Uterus (tissue), 4 donors: ENCODE measurements around the gene MYH11. TPM values are rescaled to one million over a fixed set of nuclear protein-coding genes. Genes with fewer than 3 reads are reported as not detected.

Source experiments
- DNase-seq, 2 donors: peaks; one replicate each; pipeline ENCODE4 v3.0.0-alpha.2; 2019 to 2020
- H3K27ac ChIP-seq, 2 donors: fragments of 200-600 bp; sonication (generic); 1 replicate in 1 of 2; 2 replicates in 1 of 2; pipeline ENCODE4 v1.5.1; 2016 to 2018
- H3K27me3 ChIP-seq, 2 donors: fragments of 200-600 bp; sonication (generic); one replicate each; pipeline ENCODE4 v1.5.1; 2018 to 2019; ENCODE audit warnings: control low read depth in 1 of 2
- H3K36me3 ChIP-seq, 2 donors: fragments of 200-600 bp; sonication (generic); one replicate each; pipeline ENCODE4 v1.5.1; 2019; ENCODE audit warnings: control low read depth in 1 of 2
- H3K4me1 ChIP-seq, 2 donors: fragments of 200-600 bp; sonication (generic); one replicate each; pipeline ENCODE4 v1.5.1; 2018 to 2019; ENCODE audit warnings: control low read depth in 1 of 2
- H3K4me3 ChIP-seq, 2 donors: fragments of 200-600 bp; sonication (generic); 1 replicate in 1 of 2; 2 replicates in 1 of 2; pipeline ENCODE4 v1.5.1; 2018 to 2019; ENCODE audit warnings: mild to moderate bottlenecking in 1 of 2
- H3K9me3 ChIP-seq, 2 donors: fragments of 200-600 bp; sonication (generic); one replicate each; pipeline ENCODE4 v1.5.1; 2019; ENCODE audit warnings: control low read depth in 1 of 2
- CTCF ChIP-seq, 4 experiments: fragments of 200-600 bp in 2 of 4; fragments of 450-650 bp in 2 of 4; sonication (generic) in 2 of 4; IDR thresholded peaks; one replicate each; pipeline ENCODE4 v1.5.1; 2016 to 2019; ENCODE audit warnings: antibody characterized with exemption in 4 of 4, mild to moderate bottlenecking in 2 of 4, moderate library complexity in 1 of 4
- POLR2A ChIP-seq, 2 donors: fragments of 450-650 bp; IDR thresholded peaks; one replicate each; pipeline ENCODE4 v1.6.1; 2016; ENCODE audit warnings: antibody characterized with exemption in 2 of 2, mild to moderate bottlenecking in 1 of 2, moderate library complexity in 1 of 2
- intact Hi-C: fragments of 100-400 bp; cut with DNase I; formaldehyde crosslinking; loops from one replicate; pipeline ENCODE4 v1.15.1; 2023; ENCODE audit warnings: low total_unique reads
- total RNA-seq, 4 donors: library from RNA; depleted of rRNA in 3 of 4; stranded (reverse); fragments of >200 nt in 3 of 4; gene quantifications; one replicate each; pipeline versions ENCODE4 v1.1.0 to v1.2.4, GENCODE V29; 2014 to 2023
- donor health status: DM: yes; HTN: yes; CAD: no.

Gene MYH11
- total RNA-seq, 4 donors from 2014 or later: 447 to 1,893 (median 822) TPM

- Histone ChIP-seq H3K4me1 (peaks cover 0 to 9% of the 10 kb centered on the region in 2 donors), H3K27ac (peak overlapping the region; percentile 75 to 85), H3K27me3 (no peaks in the 10 kb centered on the region), H3K36me3 (no peaks in the 10 kb centered on the region), H3K4me3 (no peak overlapping the region), H3K9me3 (no peaks in the 10 kb centered on the region)
- DNase-seq: no peak
- intact Hi-C loops: no loop called here
- no peak for TF ChIP-seq CTCF (IDR thresholded peaks at IDR 0.05)
- no peak for TF ChIP-seq POLR2A (IDR thresholded peaks at IDR 0.05)
Observed at GRCh38 chr16:15833541-15833940, 23.3 kb downstream of the MYH11 start.

- DNase-seq: no peak
- H3K4me1 ChIP-seq: peaks cover 0 to 9% of the 10 kb centered on the region in 2 donors
- no peaks in the 10 kb centered on the region for H3K9me3 ChIP-seq
- H3K27ac ChIP-seq: peak overlapping the region; percentile 75 to 85
- TF ChIP-seq POLR2A (IDR thresholded peaks at IDR 0.05) (no peak), CTCF (IDR thresholded peaks at IDR 0.05) (no peak)
- H3K36me3 ChIP-seq: no peaks in the 10 kb centered on the region
- intact Hi-C loops: no loop called here
- H3K27me3 ChIP-seq: no peaks in the 10 kb centered on the region
- no peak overlapping the region for H3K4me3 ChIP-seq
Observed at GRCh38 chr16:15832241-15832640, 24.6 kb downstream of the MYH11 start.

- Histone ChIP-seq H3K36me3 (no peaks in the 10 kb centered on the region), H3K4me1 (peaks cover 0 to 17% of the 10 kb centered on the region in 2 donors), H3K27me3 (no peaks in the 10 kb centered on the region), H3K9me3 (no peaks in the 10 kb centered on the region), H3K4me3 (no peak overlapping the region), H3K27ac (peak overlapping the region; percentile 79 to 85)
- no peak for TF ChIP-seq POLR2A (IDR thresholded peaks at IDR 0.05)
- no peak for TF ChIP-seq CTCF (IDR thresholded peaks at IDR 0.05)
- intact Hi-C loops: no loop called here
- DNase-seq: no peak
Observed at GRCh38 chr16:15830832-15831451, 25.9 kb downstream of the MYH11 start.

GRCh38 chr16:15829460-15829859, 27.4 kb downstream of the MYH11 start:
- DNase-seq: peak; percentile 84 to 88
- peak in 1 of 4 experiments; percentile 5 for TF ChIP-seq CTCF (IDR thresholded peaks at IDR 0.05)
- no peak for TF ChIP-seq POLR2A (IDR thresholded peaks at IDR 0.05)
- H3K4me3 ChIP-seq: no peak overlapping the region
- intact Hi-C loops: no loop called here
- no peaks in the 10 kb centered on the region for H3K9me3 ChIP-seq
- H3K36me3 ChIP-seq: no peaks in the 10 kb centered on the region
- peak overlapping the region; percentile 79 to 85 for H3K27ac ChIP-seq
- H3K27me3 ChIP-seq: no peaks in the 10 kb centered on the region
- peaks cover 0 to 28% of the 10 kb centered on the region in 2 donors for H3K4me1 ChIP-seq

GRCh38 chr16:15827709-15828343, 29.0 kb downstream of the MYH11 start:
- no peak overlapping the region for H3K4me3 ChIP-seq
- intact Hi-C loops: no loop called here
- H3K4me1 ChIP-seq: peaks cover 0 to 30% of the 10 kb centered on the region in 2 donors
- no peaks in the 10 kb centered on the region for H3K9me3 ChIP-seq
- no peaks in the 10 kb centered on the region for H3K27me3 ChIP-seq
- TF ChIP-seq POLR2A (IDR thresholded peaks at IDR 0.05): no peak
- TF ChIP-seq CTCF (IDR thresholded peaks at IDR 0.05): no peak
- no peak for DNase-seq
- peak overlapping the region; percentile 79 to 85 for H3K27ac ChIP-seq
- no peaks in the 10 kb centered on the region for H3K36me3 ChIP-seq
